Omental fat pad (tissue), 4 donors: ENCODE measurements around the gene LDHAL6B. TPM values are rescaled to one million over a fixed set of nuclear protein-coding genes. Genes with fewer than 3 reads are reported as not detected.
"Not testable (repeated sequence)": the region's sequence is repeated elsewhere in the genome, so short reads cannot be mapped to it uniquely, and the experiment has no call there.

Experiments used
- ATAC-seq: fragments of 150-250 bp; one replicate; pipeline ENCODE4 v1.9.1; 2016; ENCODE audit warnings: mild to moderate bottlenecking, moderate library complexity; ENCODE audit not compliant: low FRiP score
- DNase-seq: peaks from one replicate; pipeline ENCODE4 v3.0.0-alpha.2; 2019; ENCODE audit warnings: low spot score
- total RNA-seq, 4 donors: library from RNA; depleted of rRNA; stranded (reverse); fragments of >200 nt; gene quantifications; one replicate each; pipeline ENCODE4 v1.1.0, GENCODE V29; 2016
- TF ChIP-seq, protein P1 (sequence below), 3 donors: fragments of 450-650 bp; IDR thresholded peaks; one replicate each; pipeline ENCODE4 v1.5.1; 2016 to 2017; ENCODE audit warnings: antibody characterized with exemption in 3 of 3, mild to moderate bottlenecking in 3 of 3, moderate library complexity in 2 of 3

The LDHAL6B gene
- not detected for total RNA-seq

DNA sequence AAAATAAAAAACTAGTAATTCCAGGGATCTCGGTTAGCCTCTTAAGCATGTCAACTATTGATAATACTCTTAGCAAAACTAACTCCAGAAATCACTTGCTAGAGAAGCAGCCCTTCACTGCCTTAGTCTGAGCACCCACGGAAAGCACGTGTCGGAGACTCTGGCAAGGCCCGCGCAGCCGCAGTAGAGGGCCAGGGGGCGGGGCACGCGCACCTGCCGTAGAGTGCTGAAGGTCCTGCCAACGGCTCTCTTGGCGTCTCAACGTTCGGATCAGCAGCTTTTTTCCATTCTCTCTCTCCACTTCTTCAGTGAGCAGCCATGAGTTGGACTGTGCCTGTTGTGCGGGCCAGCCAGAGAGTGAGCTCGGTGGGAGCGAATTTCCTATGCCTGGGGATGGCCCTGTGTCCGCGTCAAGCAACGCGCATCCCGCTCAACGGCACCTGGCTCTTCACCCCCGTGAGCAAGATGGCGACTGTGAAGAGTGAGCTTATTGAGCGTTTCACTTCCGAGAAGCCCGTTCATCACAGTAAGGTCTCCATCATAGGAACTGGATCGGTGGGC, at the start of gene LDHAL6B:
Gene LDHAL6B, plus strand, starts transcription at position 221 of the 561 bp plus-strand sequence. Its CDS starts 98 bp downstream, at position 319.
- TF ChIP-seq, protein P1, sequence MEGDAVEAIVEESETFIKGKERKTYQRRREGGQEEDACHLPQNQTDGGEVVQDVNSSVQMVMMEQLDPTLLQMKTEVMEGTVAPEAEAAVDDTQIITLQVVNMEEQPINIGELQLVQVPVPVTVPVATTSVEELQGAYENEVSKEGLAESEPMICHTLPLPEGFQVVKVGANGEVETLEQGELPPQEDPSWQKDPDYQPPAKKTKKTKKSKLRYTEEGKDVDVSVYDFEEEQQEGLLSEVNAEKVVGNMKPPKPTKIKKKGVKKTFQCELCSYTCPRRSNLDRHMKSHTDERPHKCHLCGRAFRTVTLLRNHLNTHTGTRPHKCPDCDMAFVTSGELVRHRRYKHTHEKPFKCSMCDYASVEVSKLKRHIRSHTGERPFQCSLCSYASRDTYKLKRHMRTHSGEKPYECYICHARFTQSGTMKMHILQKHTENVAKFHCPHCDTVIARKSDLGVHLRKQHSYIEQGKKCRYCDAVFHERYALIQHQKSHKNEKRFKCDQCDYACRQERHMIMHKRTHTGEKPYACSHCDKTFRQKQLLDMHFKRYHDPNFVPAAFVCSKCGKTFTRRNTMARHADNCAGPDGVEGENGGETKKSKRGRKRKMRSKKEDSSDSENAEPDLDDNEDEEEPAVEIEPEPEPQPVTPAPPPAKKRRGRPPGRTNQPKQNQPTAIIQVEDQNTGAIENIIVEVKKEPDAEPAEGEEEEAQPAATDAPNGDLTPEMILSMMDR (IDR thresholded peaks at IDR 0.05): no peak
- DNase-seq: no peak
- no peak for ATAC-seq

DNA sequence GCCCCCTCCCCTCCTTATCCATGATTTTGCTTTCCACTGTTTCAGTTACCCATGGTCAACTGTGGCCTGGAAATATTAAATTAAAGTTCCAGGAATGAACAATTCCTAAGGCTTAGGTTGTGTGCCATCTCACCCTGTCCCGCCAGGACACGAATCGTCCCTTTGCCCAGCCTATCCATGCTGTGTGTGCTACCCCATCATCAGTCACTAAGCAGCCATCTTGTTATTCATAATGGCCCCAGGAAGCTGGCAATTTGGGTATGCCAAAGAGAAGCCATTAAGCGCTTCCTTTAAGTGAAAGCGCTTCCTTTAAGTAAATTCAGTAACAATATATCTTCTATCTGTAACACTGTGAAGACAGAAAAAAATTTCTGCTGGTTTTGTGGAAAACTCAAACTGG, 49.2 kb upstream of the LDHAL6B start:
- TF ChIP-seq, protein P1 (IDR thresholded peaks at IDR 0.05): no peak
- ATAC-seq (no peak), DNase-seq (no peak)

DNA sequence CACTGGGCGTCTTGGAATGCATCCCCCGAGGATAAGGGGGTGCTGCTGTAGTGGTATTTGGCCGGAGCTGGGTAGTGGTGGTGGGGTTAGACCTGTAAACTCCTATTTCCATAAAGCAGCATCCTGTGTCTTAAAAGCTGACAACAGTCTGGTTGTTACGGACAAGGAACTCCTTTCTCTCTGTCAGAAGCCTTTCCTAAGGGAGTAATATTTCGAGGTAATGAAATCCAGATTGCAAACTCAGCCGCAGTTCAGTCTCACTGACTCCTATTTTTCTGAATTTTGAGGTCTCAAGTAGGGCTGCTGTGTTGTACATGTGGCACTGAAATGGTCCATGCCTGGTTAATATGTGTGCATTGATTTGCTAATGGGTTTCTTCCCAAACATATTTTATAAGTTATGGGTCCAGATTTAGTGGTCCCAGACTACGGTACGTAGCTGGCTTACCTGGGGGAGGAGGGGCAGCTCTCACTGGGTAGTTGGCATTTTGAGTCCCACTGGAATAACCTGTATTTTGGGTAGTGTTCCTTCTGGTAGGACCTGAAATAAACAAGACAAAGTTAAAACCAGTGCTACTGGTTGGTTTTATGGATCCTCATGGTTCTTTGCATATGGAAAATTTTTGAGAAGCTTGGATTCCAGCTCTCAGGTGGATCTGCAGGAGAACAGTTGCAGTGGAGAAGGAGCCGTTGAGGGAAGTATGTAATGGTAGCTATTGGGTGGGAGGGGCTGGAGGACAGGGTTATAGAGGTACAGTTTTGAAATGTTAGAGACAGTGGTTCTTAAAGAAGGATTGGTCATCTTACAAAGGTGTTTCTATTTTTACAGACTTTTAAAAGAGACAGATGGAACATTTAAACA, 48.6 kb upstream of the LDHAL6B start:
- no peak for ATAC-seq
- TF ChIP-seq, protein P1 (IDR thresholded peaks at IDR 0.05): no peak
- DNase-seq: no peak

DNA sequence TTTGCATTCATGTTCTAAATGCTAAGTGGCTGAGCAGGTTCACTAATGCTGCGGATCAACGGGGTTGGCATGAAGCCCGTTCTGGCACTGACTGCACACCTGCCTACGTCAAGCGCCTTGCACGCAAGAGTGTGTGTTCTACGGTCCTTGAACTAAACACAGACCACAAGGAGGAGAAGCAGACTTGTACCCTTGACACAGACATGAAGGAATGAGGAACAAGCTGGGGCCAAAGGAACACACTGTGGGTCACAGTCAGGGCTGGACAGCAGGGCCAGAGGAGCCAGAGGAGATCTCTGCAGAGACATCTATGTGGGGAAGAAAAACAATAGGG, 48.0 kb upstream of the LDHAL6B start:
- DNase-seq (no peak), ATAC-seq (no peak)
- TF ChIP-seq, protein P1 (IDR thresholded peaks at IDR 0.05): no peak

DNA sequence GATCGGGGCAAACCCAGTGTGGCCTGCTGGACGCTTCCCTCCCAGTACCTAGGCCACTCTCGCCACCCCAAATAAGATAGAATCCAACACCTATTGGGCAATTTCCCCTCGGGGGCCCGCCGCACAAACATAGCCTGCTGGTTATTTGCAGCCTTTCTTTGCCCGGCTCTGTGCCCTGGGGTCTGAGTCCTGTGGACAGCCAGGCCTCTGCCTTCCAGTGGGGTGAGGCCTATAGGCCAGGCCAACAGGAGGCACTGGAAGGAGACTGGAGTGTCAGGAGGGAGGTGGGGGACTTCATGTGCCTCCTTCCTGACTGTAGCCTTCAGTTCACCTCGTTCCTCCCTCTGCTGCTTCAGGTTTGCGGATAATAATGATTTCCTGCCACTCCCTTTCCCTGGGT, 47.4 kb upstream of the LDHAL6B start:
- ATAC-seq (no peak), DNase-seq (no peak)
- TF ChIP-seq, protein P1 (IDR thresholded peaks at IDR 0.05): no peak

DNA sequence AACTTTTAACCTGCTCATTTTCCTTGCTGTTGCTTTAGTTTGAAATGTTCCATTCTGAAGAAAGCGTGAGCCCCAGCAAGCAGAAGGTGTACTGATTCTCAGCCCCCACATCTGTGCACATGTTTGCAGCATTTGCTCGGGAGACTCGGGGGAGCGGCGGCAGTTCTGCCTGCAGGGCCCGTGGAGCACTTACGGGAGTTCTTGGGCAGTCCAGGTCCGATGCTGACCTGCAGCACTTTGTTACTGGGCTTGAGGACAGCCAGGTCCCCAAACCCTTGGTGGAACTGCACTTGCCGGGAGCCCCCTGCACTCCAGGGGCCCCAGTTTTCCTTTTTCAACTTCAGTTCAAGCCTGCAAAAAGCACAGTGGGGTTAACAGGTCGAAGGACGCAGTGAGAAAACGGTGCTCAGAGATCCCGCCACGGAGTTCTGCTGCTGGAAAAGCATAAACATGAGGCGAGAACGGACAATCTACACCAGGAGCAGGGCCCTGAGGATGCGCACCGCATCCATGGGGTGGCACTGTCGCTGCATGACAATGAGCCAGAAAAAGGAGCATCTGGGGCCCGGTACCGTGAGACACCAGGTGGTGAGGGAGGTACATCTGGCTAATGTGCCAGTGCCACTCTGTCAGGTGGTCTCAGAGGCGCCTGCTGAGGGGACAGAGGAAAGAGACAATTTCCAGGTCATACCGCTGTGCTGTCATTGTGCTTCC, 45.6 kb upstream of the LDHAL6B start:
- TF ChIP-seq, protein P1 (IDR thresholded peaks at IDR 0.05): no peak
- no peak for ATAC-seq
- no peak for DNase-seq

DNA sequence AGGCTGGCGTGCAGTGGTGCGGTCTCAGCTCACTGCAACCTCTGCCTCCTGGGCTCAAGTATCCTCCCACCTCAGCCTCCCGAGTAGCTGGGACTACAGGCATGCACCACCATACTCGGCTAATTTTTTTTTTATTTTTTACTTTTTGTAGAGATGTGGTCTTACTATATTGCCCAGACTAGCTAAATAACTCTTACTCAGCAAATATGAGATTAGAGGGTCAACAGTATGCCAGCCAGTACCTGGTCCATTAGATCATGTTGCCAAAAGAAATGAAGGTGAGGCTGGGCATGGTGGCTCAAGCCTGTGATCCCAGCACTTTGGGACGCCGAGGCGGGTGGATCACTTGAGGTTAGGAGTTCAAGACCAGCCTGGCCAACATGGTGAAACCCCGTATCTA, 44.6 kb upstream of the LDHAL6B start:
- not testable (repeated sequence) for DNase-seq, ATAC-seq
